HG03439 (cell line): Measurements from ENCODE around the gene IGF1.

Source experiments
- ATAC-seq: cut with Tn5 transposase; IDR thresholded peaks from one replicate; pipeline ENCODE4 v1.9.1; 2021; ENCODE audit warnings: mild to moderate bottlenecking, moderate library complexity; ENCODE audit not compliant: unreplicated experiment

IGF1 gene

DNA sequence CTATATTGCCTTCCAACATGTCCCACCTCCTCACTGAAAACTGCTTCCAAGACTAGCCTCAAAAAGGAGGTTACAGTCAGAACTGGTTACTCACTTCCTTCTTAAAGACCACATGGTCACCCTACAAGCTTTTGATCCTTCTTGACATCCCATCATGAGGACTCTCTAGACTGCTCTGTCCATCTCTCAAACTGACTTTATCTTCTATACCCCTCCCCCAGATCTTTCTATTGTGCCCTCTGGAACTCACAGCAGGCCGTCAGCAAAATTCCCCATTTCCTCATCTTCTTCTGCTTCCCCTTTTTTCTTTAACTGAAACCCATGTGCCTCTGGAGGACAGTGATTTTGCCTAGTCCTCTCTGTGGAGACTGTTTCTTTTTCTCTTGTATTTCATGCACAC lies 18.1 kb upstream of the IGF1 start:
- ATAC-seq = no peak

DNA sequence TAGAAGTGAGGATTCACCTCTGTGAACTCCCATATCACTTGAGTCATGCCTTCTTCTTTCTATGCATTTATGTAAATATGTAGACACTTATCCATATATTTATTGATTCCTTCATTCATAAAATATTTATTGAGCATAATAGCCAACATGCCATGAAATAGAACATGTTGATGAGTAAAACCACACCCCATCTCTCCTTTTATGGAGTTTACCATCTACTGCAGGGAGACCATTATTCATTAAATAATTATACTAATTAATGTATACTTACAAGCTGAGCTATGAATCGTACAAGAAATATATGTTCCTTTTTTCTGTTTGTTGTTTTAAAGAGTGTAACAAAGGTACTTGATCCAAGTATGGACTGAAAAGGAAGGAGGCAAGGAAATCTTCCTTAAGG lies 17.4 kb upstream of the IGF1 start:
- no peak for ATAC-seq

DNA sequence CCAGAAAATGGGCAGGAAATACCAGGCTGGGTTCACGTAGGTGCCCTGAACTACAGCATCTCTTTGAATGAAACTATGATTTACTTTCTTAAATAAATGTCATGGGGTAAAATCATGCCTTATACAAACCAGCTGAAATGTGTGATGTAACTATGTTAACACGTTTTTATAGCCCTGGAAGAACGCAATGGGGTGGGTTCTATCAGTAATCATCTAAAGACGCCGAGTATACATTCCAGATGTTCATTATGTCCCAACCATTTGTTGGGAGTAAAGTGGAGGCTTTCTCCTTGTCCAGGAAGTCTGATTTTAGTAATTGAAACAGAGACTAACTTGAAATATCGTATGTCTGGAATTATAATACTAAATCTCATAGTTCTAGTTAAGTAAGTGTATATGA lies 16.2 kb upstream of the IGF1 start:
- ATAC-seq = no peak

DNA sequence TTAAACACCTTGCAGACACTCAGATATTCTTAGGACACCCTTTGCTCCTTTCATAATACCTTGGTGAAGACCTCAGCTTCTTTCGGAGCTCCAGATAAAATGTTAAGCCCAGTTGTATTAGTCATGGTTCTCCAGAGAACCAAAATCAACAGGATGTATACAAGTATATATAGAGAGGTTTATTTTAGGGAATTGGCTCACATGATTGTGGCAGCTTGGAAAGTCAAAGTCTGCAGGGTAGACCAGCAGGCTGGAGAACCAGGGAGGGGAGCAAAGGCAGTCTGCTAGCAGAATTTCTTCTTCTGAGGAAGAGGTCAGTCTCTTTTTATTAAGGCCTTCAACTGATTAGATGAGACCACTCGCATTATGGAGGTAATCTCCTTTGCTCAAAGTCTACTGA lies 6.9 kb upstream of the IGF1 start:
- no peak for ATAC-seq

DNA sequence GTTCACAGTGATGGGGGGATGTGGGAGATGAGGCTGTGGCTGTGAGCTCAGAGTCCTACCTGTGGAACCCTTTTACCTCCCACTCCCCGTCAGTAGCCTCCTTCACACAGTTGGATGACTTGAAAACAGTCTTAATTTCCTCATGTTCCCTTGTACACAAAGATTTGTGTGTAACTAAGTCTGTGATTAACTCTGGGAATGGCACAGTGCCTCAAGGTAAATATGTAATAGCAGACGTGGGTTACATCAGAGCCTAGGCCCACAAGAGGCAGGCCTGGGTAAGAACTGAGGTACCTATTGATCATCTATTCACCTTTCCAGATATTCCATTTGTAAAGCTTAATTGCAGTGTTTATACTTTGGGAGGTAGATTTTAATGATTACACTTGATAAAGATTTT lies 5.8 kb upstream of the IGF1 start:
- no peak for ATAC-seq

DNA sequence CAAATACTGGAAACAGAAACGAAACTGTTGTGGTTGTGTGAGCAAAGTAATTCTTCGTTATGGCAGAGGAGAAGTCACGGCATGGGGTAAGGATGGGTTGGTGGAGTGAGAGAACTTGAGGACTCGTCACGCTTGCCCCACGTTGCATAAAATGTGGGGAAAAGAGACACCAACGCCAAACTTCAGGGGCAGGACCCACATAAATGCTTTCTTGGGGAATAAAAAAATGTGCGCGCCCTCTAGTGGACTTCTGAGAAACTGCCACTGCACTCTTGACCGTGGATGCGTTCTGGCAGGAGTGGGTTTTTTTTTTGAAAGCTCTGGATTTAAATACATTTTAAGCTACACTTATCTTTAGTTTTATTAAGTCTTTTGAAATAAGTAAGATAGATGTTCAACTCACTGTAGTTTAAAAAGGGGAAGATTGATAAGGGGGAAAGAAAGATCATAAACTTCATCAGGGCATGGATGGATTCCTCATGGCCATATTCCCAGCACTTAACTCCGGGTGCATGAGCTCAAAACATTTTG lies 4.1 kb upstream of the IGF1 start:
- ATAC-seq = peak; percentile 42

DNA sequence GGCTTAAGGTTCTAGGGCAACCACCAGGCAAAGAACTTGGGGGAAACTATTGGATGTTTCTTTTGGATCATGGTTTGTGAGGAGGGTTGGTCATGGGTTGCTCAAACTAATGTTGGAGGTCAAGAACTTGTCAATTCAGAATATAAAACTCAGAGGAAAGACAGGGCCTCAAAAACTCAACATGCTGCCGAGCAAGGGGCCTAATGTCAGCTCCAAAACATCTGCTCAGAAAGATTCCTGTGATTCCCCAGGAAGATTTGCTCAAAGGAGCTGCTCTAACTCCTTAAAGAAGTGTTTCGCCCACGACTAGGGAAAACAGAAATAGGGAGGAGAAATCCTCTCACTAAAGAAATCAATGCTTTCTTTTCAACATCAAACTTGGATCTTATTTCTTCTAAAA lies 3.7 kb upstream of the IGF1 start:
- peak; percentile 22 for ATAC-seq

DNA sequence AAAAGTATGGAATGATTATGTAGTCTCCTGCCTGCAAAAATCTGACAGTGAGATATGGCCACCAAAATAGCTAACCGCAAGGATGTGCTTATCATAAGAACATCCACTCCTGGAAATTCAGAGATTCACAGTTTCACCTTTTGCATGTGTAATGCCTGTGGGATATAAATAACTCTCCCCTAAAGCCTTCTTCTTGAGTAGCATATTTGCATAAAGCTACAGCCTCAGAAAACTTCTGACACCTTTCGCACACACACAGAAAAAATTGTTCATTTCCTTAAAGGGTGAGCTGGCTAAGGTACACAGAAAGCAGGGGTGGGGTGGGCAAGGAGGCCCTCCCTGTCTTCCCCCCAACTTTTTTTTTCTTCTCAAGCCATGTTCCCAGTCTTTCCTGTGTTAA lies 3.1 kb upstream of the IGF1 start:
- peak; percentile 55 for ATAC-seq

DNA sequence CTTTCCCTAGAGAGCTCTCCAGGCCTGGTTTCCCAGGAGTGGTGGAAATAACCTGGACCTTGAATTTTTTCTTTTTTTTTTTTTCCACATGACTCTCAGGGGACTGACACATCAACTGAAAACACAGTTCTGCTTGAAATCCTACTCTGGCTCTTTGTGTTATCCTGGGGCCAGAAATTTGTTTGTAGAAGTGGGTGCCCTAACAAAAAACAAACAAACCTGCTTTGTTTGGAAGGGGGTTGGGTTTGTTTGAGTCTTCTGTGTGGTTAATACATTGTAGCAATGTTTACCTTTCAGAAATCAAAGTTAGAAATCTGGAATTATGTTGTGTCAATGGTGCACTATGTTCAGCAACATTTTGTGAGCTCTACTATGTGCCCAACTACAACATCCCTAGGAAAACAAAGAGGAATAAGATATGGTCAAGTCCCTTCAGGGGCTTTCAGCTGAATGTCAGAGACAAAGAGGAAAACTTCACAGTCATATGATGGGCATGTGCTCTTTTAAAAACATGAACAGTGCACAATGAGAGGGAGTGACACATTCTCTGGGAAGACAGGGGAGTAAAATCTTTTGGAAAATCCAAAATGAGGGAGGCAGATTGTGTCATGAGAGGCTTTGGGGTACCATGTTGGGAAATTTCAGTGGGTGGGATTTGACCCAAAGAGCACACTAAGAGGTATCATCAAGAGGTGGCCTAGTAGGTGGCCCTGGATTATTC lies 1.5 kb upstream of the IGF1 start:
- ATAC-seq = no peak

DNA sequence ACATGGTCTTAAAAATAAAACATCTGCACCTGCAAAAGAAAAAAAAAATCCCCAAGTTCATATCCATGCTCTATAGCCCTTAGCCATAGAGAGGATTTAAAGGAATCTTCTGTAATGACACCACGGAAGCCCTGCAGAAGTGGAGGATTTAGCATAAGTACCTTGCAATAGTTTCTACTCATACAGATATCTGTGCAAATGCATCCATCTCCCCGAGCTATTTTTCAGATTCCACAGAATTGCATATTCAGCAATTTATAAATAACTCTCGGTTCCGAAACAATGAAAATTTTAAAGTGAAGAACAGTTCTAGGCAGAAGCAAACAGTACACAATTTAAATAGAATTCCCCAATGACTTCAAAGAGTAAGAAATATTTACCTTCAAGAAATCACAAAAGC lies 424 bp downstream of the IGF1 start:
- ATAC-seq = no peak

DNA sequence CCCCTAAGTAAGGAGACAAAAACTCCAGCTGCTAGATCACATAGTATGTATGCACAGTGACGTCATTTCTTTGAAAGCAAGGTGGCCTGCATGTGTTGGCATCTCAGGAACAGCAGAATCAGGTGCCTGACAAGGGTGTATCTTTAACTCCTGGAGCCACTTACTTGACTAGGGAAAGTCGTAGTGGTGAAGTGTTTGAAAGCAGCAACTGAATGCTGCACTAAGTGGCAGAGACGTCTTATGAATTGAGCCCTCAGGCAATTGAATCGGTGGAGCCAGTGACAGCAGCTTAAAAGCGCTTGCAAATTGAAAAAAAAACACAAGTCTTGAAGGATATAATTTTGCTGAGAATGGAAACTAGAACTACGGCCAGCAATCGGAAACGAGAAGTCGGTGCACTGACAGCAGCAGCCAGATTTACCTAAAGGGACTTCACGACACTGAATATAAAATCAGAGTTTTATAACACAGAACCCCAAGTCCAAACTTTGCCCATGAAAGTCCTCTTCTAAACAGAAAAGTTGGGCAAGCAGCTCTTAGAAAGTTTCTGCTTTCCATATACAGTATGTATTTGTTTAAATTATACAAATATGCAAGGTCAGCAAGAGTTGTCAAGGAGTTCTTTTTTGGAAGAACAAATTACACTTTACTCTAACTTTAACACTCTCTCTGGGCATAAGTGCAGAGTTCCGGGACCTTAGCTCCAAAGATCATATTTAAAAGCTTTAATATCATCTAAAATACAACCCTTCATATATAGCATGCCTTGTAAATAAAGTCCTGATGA lies 1.1 kb downstream of the IGF1 start:
- ATAC-seq = peak; percentile 36

DNA sequence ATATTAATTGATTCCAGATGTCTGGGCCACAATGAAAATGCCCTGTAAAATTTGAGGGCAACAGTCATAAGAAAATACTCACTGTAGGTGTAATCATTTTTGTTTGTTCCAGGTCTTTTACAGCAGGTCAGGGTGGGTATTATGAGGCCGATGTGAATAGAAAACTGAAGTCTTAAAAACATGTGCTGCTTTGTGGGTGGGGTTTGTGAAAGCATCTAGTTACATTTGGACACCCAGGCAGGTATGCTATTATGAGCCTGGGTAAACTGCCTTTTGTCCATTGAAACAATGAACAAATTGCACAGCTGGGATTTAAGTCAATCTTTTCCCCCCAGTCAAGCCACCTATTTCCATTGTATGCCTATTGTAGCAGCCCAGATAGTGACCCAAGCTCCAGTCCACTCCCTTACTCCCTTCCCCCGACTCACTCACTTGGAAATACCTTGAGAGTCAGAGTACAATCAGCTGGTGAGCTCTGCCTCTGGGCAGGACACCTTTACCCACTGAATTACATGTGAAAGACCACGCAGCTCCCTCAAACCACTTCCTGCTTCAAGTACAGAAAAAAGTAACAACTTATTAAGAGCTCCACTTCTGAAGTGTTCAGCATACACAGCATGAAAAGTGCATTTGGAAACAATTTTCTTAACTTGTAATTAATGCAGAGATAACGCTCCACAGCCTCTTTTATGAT lies 1.8 kb downstream of the IGF1 start:
- ATAC-seq = peak; percentile 58

DNA sequence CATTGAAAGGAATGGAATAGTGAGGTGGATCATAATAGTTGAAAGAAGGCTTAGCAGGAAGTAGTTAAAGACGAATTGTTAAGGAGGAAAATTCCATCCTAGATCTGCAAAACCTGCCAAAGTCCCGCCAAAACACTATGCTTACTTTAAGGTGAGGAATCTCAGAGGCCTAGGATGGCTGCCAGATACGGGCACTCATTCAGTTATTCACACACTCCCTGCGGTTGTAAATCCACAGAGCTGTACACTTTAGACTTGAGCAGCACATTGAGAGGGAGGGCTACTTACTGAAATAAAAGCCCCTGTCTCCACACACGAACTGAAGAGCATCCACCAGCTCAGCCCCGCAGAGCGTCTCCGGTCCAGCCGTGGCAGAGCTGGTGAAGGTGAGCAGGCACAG lies 5.0 kb downstream of the IGF1 start:
- no peak for ATAC-seq

DNA sequence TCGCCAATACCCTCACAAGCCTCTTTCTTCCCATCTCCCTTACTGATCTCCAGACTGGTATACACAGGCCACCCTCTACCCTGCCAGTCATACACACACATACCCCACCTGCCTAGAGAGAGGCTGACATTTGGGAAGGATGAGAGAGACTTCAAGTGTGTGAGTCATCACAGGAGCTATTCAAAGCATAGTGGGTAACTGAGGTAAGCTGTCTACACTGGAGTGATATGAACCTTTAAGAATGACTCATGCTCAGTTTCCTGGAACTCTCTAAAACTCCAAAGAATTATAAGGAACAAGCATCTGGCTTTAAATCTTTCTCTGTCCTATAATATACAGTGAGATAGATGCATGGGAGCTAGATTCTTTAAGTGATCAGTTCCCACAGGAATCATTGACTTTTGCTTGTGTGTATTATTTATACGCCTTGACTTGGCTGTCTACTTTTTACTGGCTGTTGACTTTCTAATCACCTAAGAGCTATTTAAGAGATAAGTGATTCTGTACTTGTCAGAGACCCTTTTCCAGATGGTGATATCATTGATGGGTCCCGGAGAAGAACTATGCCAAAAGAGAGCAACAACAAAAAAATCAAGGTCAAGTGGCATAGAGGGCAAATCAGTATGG lies 5.8 kb downstream of the IGF1 start:
- no peak for ATAC-seq

DNA sequence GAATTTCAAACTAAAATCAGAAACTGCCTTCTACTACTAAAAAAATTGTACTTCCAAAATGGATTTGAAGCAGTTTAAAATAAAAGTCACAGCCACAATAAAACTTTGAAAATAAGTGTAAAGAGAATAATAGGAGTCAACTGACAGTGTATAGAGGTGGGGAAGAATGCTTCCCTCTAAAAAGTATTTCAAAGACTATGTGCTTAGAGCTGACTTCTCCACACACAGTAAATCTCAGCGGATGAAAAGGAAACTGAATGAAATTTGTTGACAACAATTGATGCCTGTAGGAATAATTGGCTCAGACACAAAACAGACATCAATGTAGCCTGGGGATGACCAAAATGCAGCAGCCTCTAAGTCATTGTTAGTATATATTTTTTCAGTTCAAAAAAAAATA lies 7.9 kb downstream of the IGF1 start:
- ATAC-seq = no peak

DNA sequence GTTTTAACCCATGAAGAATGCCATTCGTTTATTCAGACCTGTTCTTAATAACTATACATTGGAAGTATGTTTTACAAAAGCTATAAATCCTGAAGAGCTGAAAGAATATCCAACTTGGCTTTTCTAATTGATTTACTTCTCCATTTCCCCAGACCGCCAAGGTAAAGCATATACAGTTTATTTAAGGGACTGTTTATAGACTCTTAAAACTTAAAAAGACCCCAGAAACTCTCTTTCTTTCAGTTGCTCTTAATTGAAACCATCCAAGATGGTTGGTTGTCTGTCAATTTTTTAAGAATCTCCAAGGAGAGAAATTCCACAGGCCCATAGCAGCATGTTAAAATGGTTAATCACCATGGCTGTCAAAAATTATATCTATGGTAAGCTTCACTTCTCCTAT lies 8.8 kb downstream of the IGF1 start:
- ATAC-seq = no peak

DNA sequence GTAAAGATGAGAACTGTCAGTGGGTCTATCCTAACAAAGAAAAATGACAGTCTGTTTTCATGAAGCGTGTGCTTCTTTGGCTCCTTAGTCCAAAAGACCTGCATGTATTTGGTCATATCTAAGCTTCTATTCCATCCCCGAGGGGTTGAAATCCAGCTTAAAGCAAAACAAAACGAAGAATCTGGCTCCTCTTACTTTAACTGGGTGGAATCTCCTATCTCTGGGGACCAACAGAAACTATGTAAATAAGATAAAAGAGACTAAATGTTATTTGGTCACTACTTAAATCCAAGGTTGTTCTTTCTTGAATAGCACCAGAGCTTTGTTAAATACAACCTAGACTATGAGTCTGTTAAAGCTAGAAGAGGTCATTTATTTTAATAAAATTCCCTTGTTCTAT lies 9.4 kb downstream of the IGF1 start:
- ATAC-seq = no peak

DNA sequence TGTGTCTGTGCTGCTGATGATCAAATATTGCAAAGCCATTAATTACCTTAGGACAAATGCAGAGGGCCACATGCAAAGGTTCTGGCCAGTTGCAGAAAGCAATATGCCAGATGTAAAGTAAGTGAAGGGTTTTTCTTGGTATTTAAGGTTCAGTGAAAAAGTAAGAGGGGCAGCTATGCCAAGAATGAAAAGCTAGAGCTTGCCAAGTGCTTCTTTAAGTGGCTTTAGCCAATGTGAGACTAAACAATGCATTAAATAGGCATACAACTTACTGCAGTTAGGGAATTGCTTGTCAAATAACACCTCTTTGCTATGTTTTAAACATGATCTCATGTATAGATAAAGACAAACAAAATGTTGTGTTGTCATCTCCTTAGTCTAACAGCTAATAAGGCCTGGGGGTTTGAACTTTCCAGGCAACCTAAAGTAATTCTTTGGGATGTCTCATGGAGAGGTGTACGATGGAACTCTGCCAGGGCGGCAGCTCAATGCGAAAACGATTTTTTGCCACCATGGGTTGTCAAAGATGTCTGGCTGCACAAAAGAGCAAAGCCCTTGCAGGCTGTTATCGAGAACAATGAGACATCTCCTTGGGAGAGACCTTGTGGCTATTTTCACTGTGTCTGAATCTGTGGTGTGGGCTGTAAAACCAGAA lies 12.0 kb downstream of the IGF1 start:
- no peak for ATAC-seq

DNA sequence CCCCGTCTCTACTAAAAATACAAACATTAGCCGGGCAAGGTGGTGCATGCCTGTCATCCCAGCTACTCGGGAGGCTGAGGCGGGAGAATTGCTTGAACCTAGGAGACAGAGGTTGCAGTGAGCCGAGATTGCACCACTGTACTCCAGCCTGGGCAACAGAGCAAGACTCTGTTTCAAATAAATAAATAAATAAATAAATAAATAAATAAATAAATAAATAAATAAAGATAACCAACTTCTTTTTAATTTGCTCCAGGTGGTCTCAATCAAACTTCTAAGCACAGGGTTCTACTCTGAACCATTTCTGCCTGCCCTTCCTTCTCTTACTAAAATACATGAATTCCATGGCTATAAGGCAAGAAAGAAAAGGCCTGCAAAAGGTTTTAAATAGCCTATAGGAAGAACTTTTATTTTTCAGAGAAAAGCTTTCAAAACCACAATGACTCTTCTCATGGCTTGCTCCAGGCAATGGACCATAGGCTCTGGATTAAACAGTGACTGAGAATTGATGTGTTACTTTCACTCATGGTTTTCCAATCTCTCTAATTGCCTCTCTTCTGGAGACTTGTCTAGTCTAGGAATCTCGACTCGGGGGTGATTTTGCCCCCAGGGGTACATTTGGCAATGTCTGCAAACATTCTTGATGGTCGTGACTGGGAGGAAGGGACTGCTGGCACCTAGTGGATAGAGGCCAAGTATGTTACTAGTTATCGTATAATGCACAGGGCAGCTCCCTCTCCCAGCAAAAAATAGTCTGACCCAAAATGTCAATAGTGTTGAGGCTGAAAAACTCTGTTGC lies 14.4 kb downstream of the IGF1 start:
- ATAC-seq = no peak

DNA sequence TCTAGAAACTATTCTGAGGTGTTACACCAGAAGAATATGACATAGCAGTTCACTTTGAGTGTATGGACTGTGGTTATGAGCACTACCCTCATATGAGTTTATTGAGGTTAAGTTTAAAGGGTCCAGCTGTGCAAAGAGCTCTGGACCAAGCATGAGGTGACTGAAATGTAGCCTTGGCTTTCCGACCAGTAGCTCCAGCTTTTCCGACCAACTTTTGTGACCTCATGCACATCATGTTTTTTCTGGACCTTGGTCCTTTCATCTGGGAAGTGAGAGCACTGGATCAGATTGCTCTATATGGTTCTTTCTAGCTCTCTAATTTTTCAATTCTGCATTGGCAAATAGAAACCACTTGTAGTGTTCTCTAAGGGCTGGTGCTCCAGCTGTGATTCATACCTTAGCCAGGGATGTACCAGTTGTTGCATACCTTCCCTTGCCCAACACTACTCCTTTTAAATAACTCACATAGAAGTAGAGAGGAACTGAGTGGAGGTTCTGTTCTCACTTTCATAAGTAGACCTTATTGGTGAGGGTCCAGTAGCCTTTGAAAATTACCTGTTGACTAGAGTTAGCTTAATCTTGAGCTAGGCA lies 16.6 kb downstream of the IGF1 start:
- no peak for ATAC-seq
